ENCODE results near the gene FKBP2.

The FKBP2 gene

DNA sequence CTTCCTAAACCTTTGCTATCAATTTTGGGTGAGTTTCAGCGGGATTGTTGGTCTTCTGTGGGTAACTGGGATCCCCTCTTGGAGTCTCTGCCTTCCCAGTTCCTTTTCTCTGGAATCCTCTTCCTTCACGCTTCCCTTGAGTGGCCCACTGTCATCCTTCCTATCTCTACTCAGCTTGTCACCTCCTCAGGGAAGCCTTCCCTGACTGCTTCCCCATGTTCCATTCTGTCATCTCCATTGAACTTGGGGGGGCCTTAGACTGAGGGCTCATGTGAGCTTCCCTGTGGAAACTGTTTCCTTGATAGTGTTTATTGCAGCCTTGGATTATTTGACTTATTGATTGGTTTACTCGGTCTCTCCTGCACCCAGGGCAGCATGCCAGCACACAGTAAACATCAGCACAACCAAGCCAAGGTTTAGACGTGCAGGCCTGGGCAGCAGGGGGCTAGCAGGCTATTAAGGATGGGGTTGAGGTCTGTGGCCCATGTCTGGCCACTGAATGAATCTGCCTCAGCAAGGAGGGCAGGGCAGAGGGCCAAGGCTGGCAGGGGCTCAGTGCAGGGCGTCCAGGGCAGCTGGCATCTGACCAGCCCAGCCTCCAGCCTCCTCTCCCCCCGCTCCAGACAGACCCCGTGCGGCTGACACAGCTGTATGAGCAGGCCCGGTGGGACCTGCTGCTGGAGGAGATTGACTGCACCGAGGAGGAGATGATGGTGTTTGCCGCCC is 22.1 kb upstream of the FKBP2 start:
- Histone ChIP-seq H3K4me3 (ENCODE audit: insufficient read depth, low read depth, low read length) (no peak overlapping the region), H3K27ac (ENCODE audit: insufficient read depth, low read depth, low read length, poor library complexity, severe bottlenecking) (no peak overlapping the region), H3K36me3 (ENCODE audit: control insufficient read depth, insufficient read depth, low read length) (no peaks in the 10 kb centered on the region), H3K4me1 (ENCODE audit: control insufficient read depth, insufficient read depth, low read length) (no peaks in the 10 kb centered on the region), H3K27me3 (ENCODE audit: control insufficient read depth, insufficient read depth, low read length, poor library complexity, severe bottlenecking) (no peaks in the 10 kb centered on the region), H3K9me3 (ENCODE audit: control insufficient read depth, low read length) (no peaks in the 10 kb centered on the region)
- 90 to 93% methylated on average over 11 of the region's 11 CpGs for WGBS, 2 experiments

DNA sequence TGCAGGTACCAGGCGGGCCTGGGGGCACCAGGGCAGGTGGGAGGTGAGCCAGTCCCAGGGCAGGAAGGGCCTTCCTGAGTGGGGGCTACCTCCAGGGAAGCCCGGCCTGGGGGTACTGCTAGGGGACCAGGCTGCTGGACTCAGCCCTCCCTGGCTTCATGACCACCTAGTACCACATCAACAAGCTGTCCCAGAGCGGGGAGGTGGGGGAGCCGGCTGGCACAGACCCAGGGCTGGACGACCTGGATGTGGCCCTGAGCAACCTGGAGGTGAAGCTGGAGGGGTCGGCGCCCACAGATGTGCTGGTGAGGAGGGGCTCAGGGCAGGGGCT is 21.6 kb upstream of the FKBP2 start:
- Histone ChIP-seq H3K9me3 (ENCODE audit: control insufficient read depth, low read length) (no peaks in the 10 kb centered on the region), H3K27me3 (ENCODE audit: control insufficient read depth, insufficient read depth, low read length, poor library complexity, severe bottlenecking) (no peaks in the 10 kb centered on the region), H3K4me1 (ENCODE audit: control insufficient read depth, insufficient read depth, low read length) (no peaks in the 10 kb centered on the region), H3K4me3 (ENCODE audit: insufficient read depth, low read depth, low read length) (no peak overlapping the region), H3K27ac (ENCODE audit: insufficient read depth, low read depth, low read length, poor library complexity, severe bottlenecking) (no peak overlapping the region), H3K36me3 (ENCODE audit: control insufficient read depth, insufficient read depth, low read length) (no peaks in the 10 kb centered on the region)
- 94 to 95% methylated on average over 7 of the region's 7 CpGs for WGBS, 2 experiments

DNA sequence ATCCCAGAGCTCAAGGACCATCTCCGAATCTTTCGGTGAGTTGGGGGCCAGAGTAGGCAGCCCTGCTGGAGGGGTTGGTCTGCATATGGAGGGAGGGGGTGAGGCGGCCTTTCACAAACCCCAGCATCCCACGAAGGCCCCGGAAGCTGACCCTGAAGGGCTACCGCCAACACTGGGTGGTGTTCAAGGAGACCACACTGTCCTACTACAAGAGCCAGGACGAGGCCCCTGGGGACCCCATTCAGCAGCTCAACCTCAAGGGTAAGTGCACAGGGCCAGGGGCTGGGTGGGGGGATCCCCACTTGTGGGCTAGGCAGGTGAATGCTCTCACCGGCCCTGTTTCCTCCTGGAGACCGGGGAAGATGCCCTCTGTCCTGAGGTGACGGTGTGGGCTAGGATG is 21.1 kb upstream of the FKBP2 start:
- Histone ChIP-seq H3K4me1 (ENCODE audit: control insufficient read depth, insufficient read depth, low read length) (no peaks in the 10 kb centered on the region), H3K27me3 (ENCODE audit: control insufficient read depth, insufficient read depth, low read length, poor library complexity, severe bottlenecking) (no peaks in the 10 kb centered on the region), H3K9me3 (ENCODE audit: control insufficient read depth, low read length) (no peaks in the 10 kb centered on the region), H3K4me3 (ENCODE audit: insufficient read depth, low read depth, low read length) (no peak overlapping the region), H3K27ac (ENCODE audit: insufficient read depth, low read depth, low read length, poor library complexity, severe bottlenecking) (no peak overlapping the region), H3K36me3 (ENCODE audit: control insufficient read depth, insufficient read depth, low read length) (no peaks in the 10 kb centered on the region)
- 94% methylated on average over 10 of the region's 10 CpGs for WGBS, 2 experiments

DNA sequence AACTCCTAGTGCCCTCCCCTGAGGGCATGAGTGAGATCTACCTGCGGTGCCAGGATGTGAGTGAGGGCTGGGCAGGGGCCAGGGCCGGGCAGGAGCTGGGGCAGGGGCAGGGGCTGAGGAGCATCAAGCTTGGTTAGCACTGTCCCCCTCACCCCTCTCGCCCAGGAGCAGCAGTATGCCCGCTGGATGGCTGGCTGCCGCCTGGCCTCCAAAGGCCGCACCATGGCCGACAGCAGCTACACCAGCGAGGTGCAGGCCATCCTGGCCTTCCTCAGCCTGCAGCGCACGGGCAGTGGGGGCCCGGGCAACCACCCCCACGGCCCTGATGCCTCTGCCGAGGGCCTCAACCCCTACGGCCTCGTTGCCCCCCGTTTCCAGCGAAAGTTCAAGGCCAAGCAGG is 20.6 kb upstream of the FKBP2 start:
- no peak overlapping the region for H3K4me3 ChIP-seq (ENCODE audit: insufficient read depth, low read depth, low read length)
- H3K36me3 ChIP-seq (ENCODE audit: control insufficient read depth, insufficient read depth, low read length) = no peaks in the 10 kb centered on the region
- H3K9me3 ChIP-seq (ENCODE audit: control insufficient read depth, low read length) = no peaks in the 10 kb centered on the region
- H3K27me3 ChIP-seq (ENCODE audit: control insufficient read depth, insufficient read depth, low read length, poor library complexity, severe bottlenecking) = no peaks in the 10 kb centered on the region
- H3K4me1 ChIP-seq (ENCODE audit: control insufficient read depth, insufficient read depth, low read length) = no peaks in the 10 kb centered on the region
- H3K27ac ChIP-seq (ENCODE audit: insufficient read depth, low read depth, low read length, poor library complexity, severe bottlenecking) = no peak overlapping the region
- 93 to 94% methylated on average over 17 of the region's 17 CpGs for WGBS, 2 experiments

DNA sequence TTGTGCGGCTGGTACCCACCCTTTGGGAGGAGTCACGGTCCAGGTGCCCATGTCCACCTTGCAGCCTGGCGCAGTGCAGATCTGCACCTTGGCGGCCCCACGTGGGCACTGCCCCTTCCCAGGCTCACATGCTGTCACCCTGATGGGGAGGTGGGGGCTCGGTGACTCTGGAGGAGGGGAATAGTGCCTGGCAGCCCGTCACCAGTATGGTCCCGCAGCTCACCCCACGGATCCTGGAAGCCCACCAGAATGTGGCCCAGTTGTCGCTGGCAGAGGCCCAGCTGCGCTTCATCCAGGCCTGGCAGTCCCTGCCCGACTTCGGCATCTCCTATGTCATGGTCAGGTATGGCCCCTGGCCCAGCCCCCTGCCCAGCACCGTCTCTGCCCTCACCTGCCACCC is 20.1 kb upstream of the FKBP2 start:
- no peaks in the 10 kb centered on the region for H3K36me3 ChIP-seq (ENCODE audit: control insufficient read depth, insufficient read depth, low read length)
- no peaks in the 10 kb centered on the region for H3K9me3 ChIP-seq (ENCODE audit: control insufficient read depth, low read length)
- H3K27ac ChIP-seq (ENCODE audit: insufficient read depth, low read depth, low read length, poor library complexity, severe bottlenecking) = no peak overlapping the region
- H3K27me3 ChIP-seq (ENCODE audit: control insufficient read depth, insufficient read depth, low read length, poor library complexity, severe bottlenecking) = no peaks in the 10 kb centered on the region
- H3K4me3 ChIP-seq (ENCODE audit: insufficient read depth, low read depth, low read length) = no peak overlapping the region
- peaks cover 2% of the 10 kb centered on the region for H3K4me1 ChIP-seq (ENCODE audit: control insufficient read depth, insufficient read depth, low read length)
- WGBS, 2 experiments = 94 to 95% methylated on average over 14 of the region's 14 CpGs

DNA sequence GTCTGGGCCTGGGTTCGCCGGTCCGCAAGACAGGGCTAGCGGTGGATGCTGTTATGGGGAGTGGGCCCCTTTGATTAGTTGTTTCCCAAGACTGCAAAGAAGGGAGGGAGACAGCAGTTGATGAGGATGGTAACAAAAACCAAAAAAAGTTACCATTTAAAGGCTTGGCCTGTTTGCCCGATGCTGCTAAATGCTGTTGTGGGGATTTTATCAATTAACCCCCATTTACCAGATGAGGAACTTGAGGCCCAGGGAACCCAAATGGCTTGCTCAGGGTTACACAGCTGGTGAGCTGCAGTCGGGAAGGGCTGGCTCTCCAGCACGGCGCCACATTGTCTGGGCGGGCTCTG is 18.3 kb upstream of the FKBP2 start:
- H3K4me1 ChIP-seq (ENCODE audit: control insufficient read depth, insufficient read depth, low read length) = peaks cover 15% of the 10 kb centered on the region
- H3K4me3 ChIP-seq (ENCODE audit: insufficient read depth, low read depth, low read length) = no peak overlapping the region
- WGBS, 2 experiments = 88 to 90% methylated on average over 9 of the region's 9 CpGs
- no peaks in the 10 kb centered on the region for H3K36me3 ChIP-seq (ENCODE audit: control insufficient read depth, insufficient read depth, low read length)
- H3K27me3 ChIP-seq (ENCODE audit: control insufficient read depth, insufficient read depth, low read length, poor library complexity, severe bottlenecking) = no peaks in the 10 kb centered on the region
- no peak overlapping the region for H3K27ac ChIP-seq (ENCODE audit: insufficient read depth, low read depth, low read length, poor library complexity, severe bottlenecking)
- no peaks in the 10 kb centered on the region for H3K9me3 ChIP-seq (ENCODE audit: control insufficient read depth, low read length)

DNA sequence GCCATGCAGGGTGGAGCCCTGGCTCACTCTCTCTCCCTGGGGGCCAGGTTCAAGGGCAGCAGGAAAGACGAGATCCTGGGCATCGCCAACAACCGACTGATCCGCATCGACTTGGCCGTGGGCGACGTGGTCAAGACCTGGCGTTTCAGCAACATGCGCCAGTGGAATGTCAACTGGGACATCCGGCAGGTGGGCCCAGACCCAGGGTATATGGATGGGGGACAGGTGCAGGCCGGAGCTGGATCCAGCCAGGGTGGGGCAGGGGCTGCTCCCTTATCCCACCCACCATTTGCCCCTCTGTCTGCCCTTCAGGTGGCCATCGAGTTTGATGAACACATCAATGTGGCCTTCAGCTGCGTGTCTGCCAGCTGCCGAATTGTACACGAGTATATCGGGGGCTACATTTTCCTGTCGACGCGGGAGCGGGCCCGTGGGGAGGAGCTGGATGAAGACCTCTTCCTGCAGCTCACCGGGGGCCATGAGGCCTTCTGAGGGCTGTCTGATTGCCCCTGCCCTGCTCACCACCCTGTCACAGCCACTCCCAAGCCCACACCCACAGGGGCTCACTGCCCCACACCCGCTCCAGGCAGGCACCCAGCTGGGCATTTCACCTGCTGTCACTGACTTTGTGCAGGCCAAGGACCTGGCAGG is 17.8 kb upstream of the FKBP2 start:
- Histone ChIP-seq H3K4me3 (ENCODE audit: insufficient read depth, low read depth, low read length) (no peak overlapping the region), H3K27ac (ENCODE audit: insufficient read depth, low read depth, low read length, poor library complexity, severe bottlenecking) (no peak overlapping the region), H3K27me3 (ENCODE audit: control insufficient read depth, insufficient read depth, low read length, poor library complexity, severe bottlenecking) (no peaks in the 10 kb centered on the region), H3K36me3 (ENCODE audit: control insufficient read depth, insufficient read depth, low read length) (no peaks in the 10 kb centered on the region), H3K4me1 (ENCODE audit: control insufficient read depth, insufficient read depth, low read length) (peaks cover 15% of the 10 kb centered on the region), H3K9me3 (ENCODE audit: control insufficient read depth, low read length) (no peaks in the 10 kb centered on the region)
- WGBS, 2 experiments = 95% methylated on average over 24 of the region's 24 CpGs

DNA sequence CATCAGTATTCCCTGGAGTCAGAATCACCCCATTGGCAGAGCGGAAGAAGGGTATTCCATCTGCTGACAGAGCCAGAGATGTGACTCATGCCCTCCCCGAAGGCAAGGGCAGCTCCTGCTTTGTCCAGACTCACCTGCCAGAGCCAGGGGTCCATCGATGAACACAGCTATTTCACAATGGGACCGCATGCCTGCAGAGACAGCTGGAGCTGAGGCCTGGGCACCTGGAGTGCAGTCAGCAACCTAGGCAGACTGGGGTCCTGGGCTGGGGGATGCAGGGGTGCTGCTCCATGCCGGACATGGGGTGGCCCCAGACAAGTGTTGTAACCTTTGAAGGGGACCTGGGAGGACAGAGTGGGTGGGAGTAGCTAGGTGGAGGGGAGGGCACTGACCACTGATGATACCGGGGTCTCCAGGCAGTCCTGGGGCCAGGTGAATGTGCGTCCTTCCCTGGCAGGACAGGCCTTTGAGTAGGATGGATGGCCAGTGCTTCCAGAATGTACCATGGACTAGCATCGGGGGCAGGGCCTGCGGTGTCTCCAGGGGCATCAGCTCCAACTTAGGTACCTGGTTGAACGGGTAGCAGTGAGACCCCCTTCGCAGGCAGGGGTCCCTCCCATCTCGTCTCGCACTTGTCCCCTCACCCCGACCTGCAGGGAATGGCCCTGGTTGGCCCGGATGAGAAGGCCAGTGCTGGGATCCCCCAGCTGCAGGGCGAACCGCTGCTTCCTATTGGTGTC is 16.6 kb upstream of the FKBP2 start:
- Histone ChIP-seq H3K9me3 (ENCODE audit: control insufficient read depth, low read length) (no peaks in the 10 kb centered on the region), H3K4me3 (ENCODE audit: insufficient read depth, low read depth, low read length) (no peak overlapping the region), H3K27ac (ENCODE audit: insufficient read depth, low read depth, low read length, poor library complexity, severe bottlenecking) (no peak overlapping the region), H3K27me3 (ENCODE audit: control insufficient read depth, insufficient read depth, low read length, poor library complexity, severe bottlenecking) (no peaks in the 10 kb centered on the region), H3K4me1 (ENCODE audit: control insufficient read depth, insufficient read depth, low read length) (peaks cover 16% of the 10 kb centered on the region), H3K36me3 (ENCODE audit: control insufficient read depth, insufficient read depth, low read length) (no peaks in the 10 kb centered on the region)
- WGBS, 2 experiments = 95% methylated on average over 17 of the region's 17 CpGs

DNA sequence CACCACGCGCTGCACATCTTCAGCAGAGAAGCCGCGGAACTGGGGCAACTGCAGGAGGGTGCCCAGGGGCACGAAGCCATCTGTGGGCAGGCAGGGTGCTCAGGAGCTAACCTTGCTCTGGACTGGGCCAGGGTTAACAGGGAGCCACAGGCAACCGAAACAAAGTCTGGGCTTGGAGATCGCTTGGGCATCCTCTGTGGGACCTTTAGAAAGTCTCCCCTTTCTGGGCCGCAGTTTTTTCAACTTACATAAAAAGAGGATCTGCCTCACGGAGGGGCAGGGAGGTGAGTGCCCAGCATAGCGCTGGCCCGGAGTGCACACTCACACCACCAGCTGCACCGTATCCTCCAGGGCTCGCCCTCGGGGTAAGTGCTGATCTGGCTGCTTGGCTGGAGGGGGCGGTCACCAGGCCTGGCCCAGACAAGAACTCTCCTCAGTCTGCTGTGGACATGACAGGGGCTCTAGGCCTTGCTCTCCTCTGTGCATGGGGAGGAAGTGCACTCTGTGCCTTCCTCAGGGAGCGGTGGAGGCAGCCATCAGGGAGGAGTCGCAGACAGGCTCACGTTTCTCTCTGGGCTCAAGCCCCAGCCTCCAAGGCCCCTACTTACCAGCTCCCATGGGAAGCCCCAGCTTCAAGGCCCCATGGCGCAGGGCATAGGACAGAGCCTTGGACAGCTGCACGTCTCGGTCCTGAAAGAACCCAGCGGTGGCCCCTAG is 15.8 kb upstream of the FKBP2 start:
- peak overlapping the region; percentile 64 for H3K4me3 ChIP-seq (ENCODE audit: insufficient read depth, low read depth, low read length)
- no peaks in the 10 kb centered on the region for H3K36me3 ChIP-seq (ENCODE audit: control insufficient read depth, insufficient read depth, low read length)
- H3K27me3 ChIP-seq (ENCODE audit: control insufficient read depth, insufficient read depth, low read length, poor library complexity, severe bottlenecking) = no peaks in the 10 kb centered on the region
- H3K4me1 ChIP-seq (ENCODE audit: control insufficient read depth, insufficient read depth, low read length) = peaks cover 23% of the 10 kb centered on the region
- 76 to 77% methylated on average over 22 of the region's 22 CpGs for WGBS, 2 experiments
- no peak overlapping the region for H3K27ac ChIP-seq (ENCODE audit: insufficient read depth, low read depth, low read length, poor library complexity, severe bottlenecking)
- H3K9me3 ChIP-seq (ENCODE audit: control insufficient read depth, low read length) = no peaks in the 10 kb centered on the region
